Activated T-cell treated with anti-CD3 and anti-CD28 coated beads, Interleukin-2, amount 50 U/mL, for 4 hours (primary cell): ENCODE results near the gene NDE1. TPM values are rescaled to one million over a fixed set of nuclear protein-coding genes. Genes with fewer than 3 reads are reported as not detected.
"Not testable (repeated sequence)": the region's sequence is repeated elsewhere in the genome, so short reads cannot be mapped to it uniquely, and the experiment has no call there.

Experiments used
- ATAC-seq, 2 donors: fragments of 200-7000 bp; cut with Tn5 transposase; one replicate each; pipeline ENCODE4 v1.10.0; 2021
- DNase-seq: peaks from one replicate; pipeline ENCODE4 v3.0.0-alpha.2; 2020
- H3K27me3 Mint-ChIP-seq: one replicate; pipeline ENCODE4 v1.8.0; 2021; ENCODE audit warnings: low read depth, mixed read lengths
- H3K36me3 Mint-ChIP-seq: one replicate; pipeline ENCODE4 v1.8.0; 2022; ENCODE audit warnings: mixed read lengths; ENCODE audit not compliant: insufficient read depth
- H3K4me1 Mint-ChIP-seq: one replicate; pipeline ENCODE4 v1.8.0; 2021; ENCODE audit warnings: low read depth, mixed read lengths
- H3K4me3 Mint-ChIP-seq: one replicate; pipeline ENCODE4 v1.8.0; 2021; ENCODE audit warnings: mild to moderate bottlenecking, moderate library complexity, mixed read lengths
- H3K9me3 Mint-ChIP-seq: one replicate; pipeline ENCODE4 v1.8.0; 2021; ENCODE audit warnings: mixed read lengths
- total RNA-seq, 3 donors: library from RNA; stranded (reverse); gene quantifications; one replicate each; pipeline ENCODE4 v1.2.1, GENCODE V29; 2021

Gene NDE1
- total RNA-seq, 3 donors from 2014 or later, result 60.4 to 69.0 (median 60.5) TPM

- Mint-ChIP-seq H3K4me3 (no peak overlapping the region), H3K4me1 (peaks cover 41% of the 10 kb centered on the region), H3K9me3 (no peaks in the 10 kb centered on the region), H3K27me3 (no peaks in the 10 kb centered on the region), H3K36me3 (peaks cover 31% of the 10 kb centered on the region)
- DNase-seq (no peak), ATAC-seq (no peak)
Observed at GRCh38 chr16:15677447-15677846, 27.4 kb downstream of the NDE1 start.

GRCh38 chr16:15682105-15682570 lies 32.1 kb downstream of the NDE1 start:
- peak; percentile 94 to 96 for ATAC-seq
- DNase-seq, result peak; percentile 11
- H3K9me3 Mint-ChIP-seq, result no peaks in the 10 kb centered on the region
- H3K27me3 Mint-ChIP-seq, result no peaks in the 10 kb centered on the region
- H3K36me3 Mint-ChIP-seq, result peaks cover 25% of the 10 kb centered on the region
- peaks cover 9% of the 10 kb centered on the region for H3K4me1 Mint-ChIP-seq
- no peak overlapping the region for H3K4me3 Mint-ChIP-seq

GRCh38 chr16:15686287-15686686 lies 36.2 kb downstream of the NDE1 start:
- no peak for ATAC-seq
- H3K4me3 Mint-ChIP-seq, result no peak overlapping the region
- H3K9me3 Mint-ChIP-seq, result no peaks in the 10 kb centered on the region
- H3K36me3 Mint-ChIP-seq, result peaks cover 23% of the 10 kb centered on the region
- no peak for DNase-seq
- H3K4me1 Mint-ChIP-seq, result peaks cover 7% of the 10 kb centered on the region
- H3K27me3 Mint-ChIP-seq, result no peaks in the 10 kb centered on the region

DNA sequence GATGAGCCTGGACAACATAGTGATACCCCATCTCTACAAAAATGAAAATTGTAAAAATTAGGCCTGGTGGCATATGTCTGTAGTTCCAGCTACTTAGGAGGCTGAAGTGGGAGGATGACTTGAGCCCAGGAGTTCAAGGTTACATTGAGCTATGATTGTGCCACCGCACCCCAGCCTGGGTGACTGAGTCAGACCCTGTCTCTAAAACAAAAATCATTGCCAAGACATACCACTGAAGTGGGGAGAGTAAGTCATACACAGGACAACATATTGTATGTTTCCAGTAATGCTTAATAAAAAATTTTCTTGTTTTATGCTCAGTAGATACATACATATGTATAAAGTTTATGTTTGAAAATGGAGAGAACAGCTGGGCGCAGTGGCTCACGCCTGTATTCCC lies 39.2 kb downstream of the NDE1 start:
- no peaks in the 10 kb centered on the region for H3K9me3 Mint-ChIP-seq
- H3K4me3 Mint-ChIP-seq, result no peak overlapping the region
- peaks cover 3% of the 10 kb centered on the region for H3K4me1 Mint-ChIP-seq
- no peaks in the 10 kb centered on the region for H3K27me3 Mint-ChIP-seq
- DNase-seq (no peak), ATAC-seq (no peak)
- peaks cover 35% of the 10 kb centered on the region for H3K36me3 Mint-ChIP-seq

GRCh38 chr16:15690296-15690695 lies 40.3 kb downstream of the NDE1 start:
- Mint-ChIP-seq H3K27me3 (no peaks in the 10 kb centered on the region), H3K9me3 (no peaks in the 10 kb centered on the region), H3K36me3 (peaks cover 36% of the 10 kb centered on the region), H3K4me3 (no peak overlapping the region), H3K4me1 (peaks cover 3% of the 10 kb centered on the region)
- ATAC-seq (no peak), DNase-seq (no peak)

- DNase-seq (no peak), ATAC-seq (no peak)
- H3K27me3 Mint-ChIP-seq, result no peaks in the 10 kb centered on the region
- H3K4me3 Mint-ChIP-seq, result no peak overlapping the region
- H3K9me3 Mint-ChIP-seq, result no peaks in the 10 kb centered on the region
- peaks cover 37% of the 10 kb centered on the region for H3K36me3 Mint-ChIP-seq
- no peaks in the 10 kb centered on the region for H3K4me1 Mint-ChIP-seq
Observed at GRCh38 chr16:15691046-15691445, 41.0 kb downstream of the NDE1 start.

- H3K4me1 Mint-ChIP-seq, H3K27me3 Mint-ChIP-seq, ATAC-seq, DNase-seq, H3K9me3 Mint-ChIP-seq, H3K4me3 Mint-ChIP-seq: not testable (repeated sequence)
- H3K36me3 Mint-ChIP-seq, result peaks cover 32% of the 10 kb centered on the region
Observed at GRCh38 chr16:15692508-15692907, 42.5 kb downstream of the NDE1 start.

GRCh38 chr16:15694499-15694898 lies 44.5 kb downstream of the NDE1 start:
- DNase-seq (no peak), ATAC-seq (no peak)
- Mint-ChIP-seq H3K4me3 (no peak overlapping the region), H3K36me3 (peaks cover 25% of the 10 kb centered on the region), H3K4me1 (no peaks in the 10 kb centered on the region), H3K9me3 (no peaks in the 10 kb centered on the region), H3K27me3 (no peaks in the 10 kb centered on the region)

DNA sequence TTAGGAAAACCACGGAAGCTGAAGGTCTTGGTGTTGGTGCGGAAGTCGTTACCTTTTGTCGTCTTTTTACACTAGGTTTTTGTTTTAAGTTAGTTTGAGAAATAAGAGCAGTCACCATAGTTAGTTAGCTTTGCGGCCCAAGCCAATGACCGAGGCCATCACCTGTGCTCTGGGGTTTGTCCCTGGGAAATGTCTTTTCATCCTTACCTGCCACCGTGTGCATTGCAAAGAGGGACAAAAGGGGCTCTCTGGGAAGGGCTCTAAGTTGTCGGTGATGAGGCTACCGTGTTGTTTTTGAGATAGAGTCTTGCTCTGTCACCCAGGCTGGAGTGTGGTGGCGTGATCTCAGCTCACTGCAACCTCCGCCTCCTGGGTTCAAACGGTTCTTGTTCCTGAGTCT lies 49.8 kb downstream of the NDE1 start:
- H3K4me1 Mint-ChIP-seq, result peaks cover 6% of the 10 kb centered on the region
- H3K4me3 Mint-ChIP-seq, result no peak overlapping the region
- H3K27me3 Mint-ChIP-seq, result no peaks in the 10 kb centered on the region
- peaks cover 18% of the 10 kb centered on the region for H3K36me3 Mint-ChIP-seq
- ATAC-seq (no peak), DNase-seq (no peak)
- H3K9me3 Mint-ChIP-seq, result no peaks in the 10 kb centered on the region

DNA sequence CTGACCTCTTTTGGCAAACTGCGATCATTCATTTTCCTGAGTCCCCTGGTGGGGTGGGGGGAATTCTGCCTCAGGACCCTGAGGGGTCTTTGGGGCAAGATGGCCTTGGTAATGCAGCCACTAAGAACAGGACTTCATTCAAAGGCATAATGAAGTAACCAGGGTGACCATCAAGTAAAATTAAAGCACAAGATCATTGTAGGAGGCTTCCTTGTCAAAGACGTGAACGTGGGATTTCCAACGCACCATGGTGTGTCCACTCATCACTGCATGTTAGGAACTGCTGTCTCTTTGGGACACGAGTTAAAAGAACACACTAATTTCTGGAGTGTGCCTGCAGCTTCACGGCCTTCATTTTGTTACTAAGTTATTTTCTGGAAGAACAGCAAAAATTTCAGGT lies 51.3 kb downstream of the NDE1 start:
- Mint-ChIP-seq H3K4me1 (peaks cover 10% of the 10 kb centered on the region), H3K36me3 (peaks cover 15% of the 10 kb centered on the region), H3K9me3 (no peaks in the 10 kb centered on the region), H3K27me3 (no peaks in the 10 kb centered on the region), H3K4me3 (no peak overlapping the region)
- DNase-seq, result no peak
- ATAC-seq, result no peak

DNA sequence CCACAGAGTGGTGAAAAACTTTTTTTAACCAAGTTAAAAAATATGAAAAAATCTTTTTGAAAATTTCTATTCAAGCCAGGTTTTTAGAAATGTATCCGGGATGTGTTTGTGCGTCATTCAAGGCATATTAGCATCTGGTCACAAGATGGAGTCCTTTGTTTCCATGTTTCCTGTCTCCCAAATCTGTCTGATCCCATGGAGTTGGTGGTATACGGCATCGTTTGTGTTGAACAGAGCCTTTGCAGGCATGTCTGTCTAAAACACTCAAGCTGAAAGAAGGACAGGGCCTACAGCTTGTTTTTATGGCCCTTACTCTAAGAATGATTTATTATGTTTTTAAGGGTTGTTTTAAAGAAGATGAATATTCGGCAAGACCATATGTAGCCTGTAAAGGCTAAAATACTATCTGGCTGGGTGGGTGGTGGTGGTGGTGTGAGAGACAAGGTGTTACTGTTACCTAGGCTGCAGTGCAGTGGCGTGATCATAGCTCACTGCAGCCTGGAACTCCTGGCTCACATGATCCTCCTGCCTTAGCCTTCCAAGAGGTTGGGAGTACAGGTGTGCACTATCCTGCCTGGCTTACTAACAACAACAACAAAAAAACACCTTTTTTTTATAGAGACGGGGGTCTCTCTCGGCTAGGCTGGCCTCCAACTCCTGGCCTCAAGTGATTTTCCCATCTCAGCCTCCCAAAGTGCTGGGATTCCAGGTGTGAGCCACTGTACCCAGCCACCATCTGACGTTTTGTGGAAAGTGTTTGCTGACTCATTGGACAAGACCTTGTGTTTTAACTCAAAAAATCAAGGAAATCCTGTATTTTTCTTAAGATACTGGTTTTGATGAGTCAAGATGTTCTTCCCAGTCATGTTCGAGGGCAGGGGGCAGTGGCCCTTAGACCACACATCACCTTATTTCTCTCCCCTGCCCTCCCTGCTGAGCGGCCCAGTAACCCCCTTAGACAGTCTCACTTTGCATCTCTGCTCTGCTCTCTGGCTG lies 52.2 kb downstream of the NDE1 start:
- H3K4me3 Mint-ChIP-seq, result no peak overlapping the region
- no peaks in the 10 kb centered on the region for H3K9me3 Mint-ChIP-seq
- H3K4me1 Mint-ChIP-seq, result peaks cover 10% of the 10 kb centered on the region
- DNase-seq (no peak), ATAC-seq (no peak)
- no peaks in the 10 kb centered on the region for H3K27me3 Mint-ChIP-seq
- peaks cover 15% of the 10 kb centered on the region for H3K36me3 Mint-ChIP-seq

DNA sequence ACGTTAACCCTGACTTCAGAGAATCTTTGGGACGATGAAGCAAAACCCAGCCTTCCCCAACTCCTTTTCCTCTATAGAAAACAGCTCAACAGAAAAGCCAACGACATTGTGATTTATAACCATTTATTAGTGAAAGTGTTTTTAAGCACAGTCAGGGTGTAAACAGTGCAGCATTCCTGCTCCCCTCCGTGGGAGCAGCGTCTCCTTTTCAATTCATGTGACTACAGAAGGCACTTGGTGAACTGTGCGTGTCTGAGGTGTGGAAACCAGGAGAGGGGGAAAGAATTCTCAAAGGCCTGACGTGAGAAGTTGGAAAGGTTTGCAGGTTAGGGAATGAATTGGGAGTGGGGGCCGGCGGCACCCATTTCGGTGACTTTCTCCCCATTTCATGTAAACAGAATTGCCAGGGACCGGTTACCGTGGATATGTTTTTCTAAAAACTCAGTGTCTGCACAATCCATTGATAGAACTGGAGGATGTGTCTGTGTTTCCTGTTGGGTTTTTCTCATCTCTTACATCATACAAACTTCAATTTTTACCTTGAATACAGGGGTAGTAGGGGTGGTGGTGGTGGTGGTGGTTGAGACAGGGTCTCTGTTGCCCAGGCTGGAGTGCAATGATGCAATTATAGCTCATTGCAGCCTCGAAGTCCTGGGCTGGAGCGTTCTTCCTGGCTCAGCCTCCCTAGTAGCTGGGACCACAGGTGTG lies 53.1 kb downstream of the NDE1 start:
- DNase-seq (no peak), ATAC-seq (no peak)
- no peaks in the 10 kb centered on the region for H3K27me3 Mint-ChIP-seq
- H3K4me3 Mint-ChIP-seq, result no peak overlapping the region
- no peaks in the 10 kb centered on the region for H3K9me3 Mint-ChIP-seq
- H3K36me3 Mint-ChIP-seq, result peaks cover 15% of the 10 kb centered on the region
- peaks cover 10% of the 10 kb centered on the region for H3K4me1 Mint-ChIP-seq

DNA sequence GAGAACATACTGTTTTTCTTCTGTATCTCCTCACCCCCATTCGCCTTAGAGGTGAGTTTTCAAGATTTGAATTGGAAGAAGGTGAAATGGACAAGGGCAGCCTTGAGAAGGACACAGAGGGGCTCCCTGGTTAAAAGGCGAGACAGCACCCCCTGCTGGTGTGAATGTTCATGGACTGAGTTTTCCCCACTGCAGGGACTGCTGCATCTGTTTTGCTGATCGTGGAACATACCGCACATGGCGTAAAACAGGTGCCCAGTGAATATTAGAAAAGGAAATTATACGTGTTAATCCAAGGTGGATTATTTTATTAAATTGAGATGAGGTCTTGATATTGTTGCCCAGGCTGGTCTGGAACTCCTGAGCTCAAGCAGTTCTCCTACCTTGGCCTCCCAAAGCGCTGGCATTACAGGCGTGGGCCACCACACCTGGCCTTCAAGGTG lies 54.5 kb downstream of the NDE1 start:
- Mint-ChIP-seq H3K9me3 (no peaks in the 10 kb centered on the region), H3K4me3 (no peak overlapping the region), H3K4me1 (peaks cover 10% of the 10 kb centered on the region), H3K36me3 (peaks cover 9% of the 10 kb centered on the region), H3K27me3 (no peaks in the 10 kb centered on the region)
- ATAC-seq (peak; percentile 69 to 80), DNase-seq (peak; percentile 75)

DNA sequence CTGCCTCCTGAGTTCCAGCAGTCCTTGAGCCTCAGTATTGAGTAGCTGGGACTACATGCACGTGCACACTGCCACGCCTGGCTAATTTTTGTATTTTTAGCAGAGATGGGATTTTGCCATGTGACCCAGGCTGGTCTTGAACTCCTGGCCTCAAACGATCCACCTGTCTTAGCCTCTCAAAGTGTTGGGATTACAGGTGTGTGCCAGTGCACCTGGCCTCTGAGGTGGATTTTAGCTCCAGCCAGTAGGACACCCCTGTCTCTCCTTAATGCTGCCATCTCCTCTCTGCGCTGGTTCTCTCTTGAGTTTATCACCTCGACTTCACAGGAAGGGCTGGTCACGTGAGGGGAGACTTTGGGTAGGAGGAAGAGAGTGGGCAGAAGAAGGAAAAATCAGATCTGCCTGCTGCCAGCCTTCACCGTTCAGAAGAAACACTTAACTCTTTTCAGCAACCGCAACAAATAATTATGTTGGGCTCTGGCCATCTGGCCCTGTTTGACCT lies 55.1 kb downstream of the NDE1 start:
- no peaks in the 10 kb centered on the region for H3K9me3 Mint-ChIP-seq
- no peak for ATAC-seq
- H3K4me3 Mint-ChIP-seq, result no peak overlapping the region
- no peak for DNase-seq
- peaks cover 4% of the 10 kb centered on the region for H3K36me3 Mint-ChIP-seq
- H3K4me1 Mint-ChIP-seq, result peaks cover 10% of the 10 kb centered on the region
- H3K27me3 Mint-ChIP-seq, result no peaks in the 10 kb centered on the region
